ENCODE data around the gene DTNBP1.

Gene DTNBP1

GRCh38 chr6:15474196-15474595 is 188.6 kb downstream of the DTNBP1 start:
- no peak for DNase-seq

- no peak for DNase-seq
Measured at GRCh38 chr6:15473741-15474161, 189.1 kb downstream of the DTNBP1 start.

GRCh38 chr6:15473174-15473573 is 189.7 kb downstream of the DTNBP1 start:
- DNase-seq, result no peak

Data from activated CD4-positive, alpha-beta T cell treated with anti-CD3 and anti-CD28 coated beads, Interleukin-2, amount 50 U/mL, for 4 hours (primary cell).